HG03521 (cell line): Measurements from ENCODE around the gene SLC12A3.

Experiments used
- ATAC-seq: cut with Tn5 transposase; IDR thresholded peaks from one replicate; pipeline ENCODE4 v1.9.1; 2021; ENCODE audit warnings: mild to moderate bottlenecking, moderate library complexity; ENCODE audit not compliant: unreplicated experiment

SLC12A3 gene

DNA sequence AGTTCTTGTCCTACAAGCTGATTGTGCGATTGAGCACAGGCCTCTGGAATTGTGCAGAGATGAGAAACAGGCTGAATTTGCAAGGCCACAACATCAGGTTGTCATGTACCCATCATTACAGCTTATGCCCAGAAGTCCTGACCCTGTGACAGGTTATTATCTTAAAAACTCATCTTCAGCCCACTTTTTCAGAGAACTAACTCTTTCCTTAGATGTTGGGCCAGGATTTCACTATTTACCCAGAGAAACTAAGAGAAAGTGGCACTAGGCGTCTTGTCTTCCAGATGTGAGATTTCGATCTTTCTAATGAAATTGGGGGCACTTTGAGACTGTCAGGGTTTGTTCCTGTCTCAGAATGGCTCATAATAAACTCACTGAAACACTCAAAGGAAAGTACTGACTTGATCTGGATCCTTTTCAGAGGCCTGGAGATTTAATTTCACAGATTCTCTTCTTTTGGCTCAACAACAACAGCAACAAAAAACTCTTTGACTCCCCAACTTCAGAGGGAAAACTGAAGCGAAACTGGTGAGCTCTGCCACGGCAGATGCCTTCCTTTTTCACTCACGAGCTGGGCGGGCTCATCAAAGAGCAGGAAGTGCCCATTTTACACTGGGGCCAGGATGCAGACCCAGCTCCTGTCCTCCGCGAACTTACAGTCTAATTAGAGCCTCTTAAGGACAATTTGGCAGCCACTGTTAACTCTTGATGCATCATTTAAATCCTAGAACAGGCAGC lies 17.7 kb upstream of the SLC12A3 start:
- no peak for ATAC-seq

GRCh38 chr16:56848029-56848936 lies 16.7 kb upstream of the SLC12A3 start:
- no peak for ATAC-seq

DNA sequence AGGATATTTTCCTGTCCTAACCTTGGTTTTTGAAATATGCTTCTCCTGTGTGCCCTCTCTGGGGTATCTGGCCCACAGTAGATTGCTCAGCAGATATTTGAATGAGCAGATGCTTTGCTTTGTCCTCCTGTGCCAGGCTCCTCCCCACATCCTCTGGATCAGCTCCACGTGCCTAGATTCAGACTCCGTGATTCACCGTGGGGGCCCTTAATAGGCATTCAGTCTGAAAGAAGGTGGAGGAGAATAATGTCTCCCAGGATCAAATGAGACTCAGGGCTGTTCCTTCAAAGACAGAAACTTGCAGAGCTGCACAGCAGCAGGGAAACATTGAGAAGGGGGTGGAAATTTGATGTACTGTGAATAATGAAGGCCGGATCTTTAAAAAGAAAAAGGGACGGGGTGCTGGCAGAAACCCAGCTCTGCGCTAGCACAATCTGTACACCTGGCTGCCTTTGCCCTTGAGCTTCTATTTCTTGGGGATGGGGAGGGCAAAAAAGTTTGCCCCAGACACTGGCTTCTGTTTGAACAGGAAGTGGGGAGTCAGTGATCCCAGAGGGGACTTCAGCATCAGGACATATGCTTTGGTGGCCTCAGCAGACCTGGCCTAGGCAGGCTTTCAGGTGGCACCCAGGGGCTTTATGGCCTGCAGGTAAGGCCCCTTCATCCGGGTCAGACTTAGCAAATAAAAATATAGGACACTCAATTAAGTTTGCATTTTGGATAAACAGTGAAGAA lies 15.9 kb upstream of the SLC12A3 start:
- ATAC-seq = no peak

DNA sequence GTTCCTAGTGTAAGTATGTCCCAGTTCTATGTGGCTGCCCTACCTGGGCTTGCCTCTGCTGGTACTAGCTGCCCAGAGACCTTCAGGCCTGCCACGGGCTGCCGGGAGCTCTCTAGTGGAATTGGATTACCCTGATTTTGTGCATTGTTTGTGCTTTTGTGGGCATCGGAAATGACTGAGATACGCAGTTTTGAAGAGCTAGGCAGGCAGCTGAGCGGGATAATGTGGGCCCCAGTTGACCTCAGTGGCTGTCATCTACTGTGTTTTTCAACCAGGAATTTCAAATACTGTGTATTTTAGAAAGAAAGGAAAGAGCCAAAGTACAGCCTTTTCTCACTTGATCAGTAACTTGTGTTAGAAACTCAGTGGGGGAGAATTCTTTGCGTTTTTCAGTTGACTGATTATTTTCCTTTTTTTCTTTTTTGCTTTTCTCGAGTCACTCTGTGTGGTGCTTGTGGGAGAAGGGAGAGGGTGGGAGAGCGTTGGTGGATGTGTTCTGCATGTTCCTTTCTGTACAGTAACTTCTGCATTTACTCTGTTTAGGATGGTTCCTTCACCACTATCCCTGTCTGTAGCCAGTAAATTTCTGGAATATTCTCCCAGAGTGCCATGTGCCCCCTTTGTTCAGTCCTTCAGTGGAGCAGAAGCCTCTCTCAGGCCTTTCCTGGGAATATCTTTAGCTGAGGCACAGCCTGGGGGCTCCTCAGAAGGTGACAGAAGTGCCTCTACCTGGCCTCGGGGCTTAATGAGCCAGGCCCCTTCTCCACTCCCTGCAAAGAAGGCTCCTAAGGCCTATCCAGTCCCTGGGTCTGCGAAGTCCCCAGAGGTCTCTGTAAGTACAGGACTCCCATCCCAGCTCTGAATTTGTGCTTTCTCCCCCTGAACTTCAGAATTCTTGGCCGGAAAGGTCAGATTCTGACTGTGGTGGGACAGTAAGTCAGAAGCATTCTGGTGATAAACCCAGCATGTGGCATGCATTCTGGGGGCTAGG lies 15.0 kb upstream of the SLC12A3 start:
- ATAC-seq = no peak

- ATAC-seq = no peak
Measured at GRCh38 chr16:56851671-56852400, 13.2 kb upstream of the SLC12A3 start.

DNA sequence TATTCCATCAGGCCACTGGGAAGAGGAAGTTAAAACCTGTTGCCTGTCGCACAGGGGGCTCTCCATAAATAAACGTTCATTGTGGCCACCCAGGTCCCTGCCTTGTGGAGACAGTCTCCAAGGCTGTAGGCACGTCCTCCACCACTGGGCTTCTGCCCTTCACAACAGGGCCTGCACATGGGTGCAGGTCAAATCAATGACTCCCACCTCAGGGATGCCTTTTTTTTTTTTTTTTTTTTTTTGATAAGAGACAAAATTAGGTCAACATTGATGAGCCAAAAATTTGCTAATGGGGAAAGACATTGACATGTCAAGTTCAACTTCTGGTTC lies 12.6 kb upstream of the SLC12A3 start:
- no peak for ATAC-seq

- ATAC-seq = no peak
Measured at GRCh38 chr16:56852968-56853367, 12.0 kb upstream of the SLC12A3 start.

DNA sequence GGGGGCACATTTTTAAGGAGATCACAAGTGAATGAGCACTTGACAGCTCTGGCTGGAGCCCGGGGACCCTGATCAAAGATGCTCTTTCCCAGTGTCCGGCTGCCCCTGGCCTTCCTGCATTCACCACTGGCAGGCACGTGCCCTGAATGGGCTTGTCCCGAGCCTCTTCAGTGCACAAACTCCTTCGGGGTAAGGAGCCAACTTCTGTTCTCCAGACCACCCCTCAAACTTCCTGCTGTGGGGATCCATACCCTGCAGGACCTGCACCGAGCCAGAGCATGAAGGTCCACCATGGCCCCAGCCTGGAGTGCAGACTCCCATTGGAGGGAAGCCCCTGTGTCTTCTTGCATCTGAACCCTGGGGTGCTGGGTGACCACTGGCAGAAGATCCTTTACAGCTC lies 9.8 kb upstream of the SLC12A3 start:
- no peak for ATAC-seq

GRCh38 chr16:56855946-56856345 lies 9.1 kb upstream of the SLC12A3 start:
- ATAC-seq = no peak

- no peak for ATAC-seq
Measured at GRCh38 chr16:56856876-56857447, 8.0 kb upstream of the SLC12A3 start.

- ATAC-seq = no peak
Measured at GRCh38 chr16:56858374-56858773, 6.6 kb upstream of the SLC12A3 start.

- no peak for ATAC-seq
Measured at GRCh38 chr16:56859636-56860035, 5.4 kb upstream of the SLC12A3 start.

GRCh38 chr16:56860226-56861020 lies 4.6 kb upstream of the SLC12A3 start:
- peak; percentile 79 for ATAC-seq

DNA sequence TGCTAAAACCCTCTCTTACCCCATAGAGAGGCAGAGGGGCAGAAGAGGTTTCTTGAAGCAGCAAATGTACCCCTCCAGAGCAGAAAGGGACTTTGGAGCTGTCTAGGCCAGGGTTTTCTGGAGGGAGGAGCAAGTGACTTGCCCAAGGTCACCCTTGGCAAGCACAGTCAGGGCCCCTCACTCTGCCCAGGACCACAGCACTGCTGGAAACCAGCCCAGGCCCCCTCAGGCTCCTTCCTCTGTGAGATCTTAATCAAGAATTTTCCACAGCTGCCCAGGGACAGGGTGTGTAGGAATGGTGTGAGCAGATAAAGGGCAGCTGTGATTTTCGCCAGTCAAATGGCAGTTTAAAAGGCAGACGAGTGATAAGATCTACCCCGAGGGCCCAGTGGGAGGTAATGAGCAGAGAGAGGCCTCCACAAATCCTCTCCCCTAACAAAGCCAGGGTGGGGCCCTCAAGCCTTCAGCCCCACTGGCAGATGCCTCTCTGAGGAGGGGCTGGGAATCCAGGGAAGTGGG lies 3.9 kb upstream of the SLC12A3 start:
- ATAC-seq = no peak

GRCh38 chr16:56861756-56862155 lies 3.3 kb upstream of the SLC12A3 start:
- ATAC-seq = no peak

- no peak for ATAC-seq
Measured at GRCh38 chr16:56862776-56863175, 2.2 kb upstream of the SLC12A3 start.

DNA sequence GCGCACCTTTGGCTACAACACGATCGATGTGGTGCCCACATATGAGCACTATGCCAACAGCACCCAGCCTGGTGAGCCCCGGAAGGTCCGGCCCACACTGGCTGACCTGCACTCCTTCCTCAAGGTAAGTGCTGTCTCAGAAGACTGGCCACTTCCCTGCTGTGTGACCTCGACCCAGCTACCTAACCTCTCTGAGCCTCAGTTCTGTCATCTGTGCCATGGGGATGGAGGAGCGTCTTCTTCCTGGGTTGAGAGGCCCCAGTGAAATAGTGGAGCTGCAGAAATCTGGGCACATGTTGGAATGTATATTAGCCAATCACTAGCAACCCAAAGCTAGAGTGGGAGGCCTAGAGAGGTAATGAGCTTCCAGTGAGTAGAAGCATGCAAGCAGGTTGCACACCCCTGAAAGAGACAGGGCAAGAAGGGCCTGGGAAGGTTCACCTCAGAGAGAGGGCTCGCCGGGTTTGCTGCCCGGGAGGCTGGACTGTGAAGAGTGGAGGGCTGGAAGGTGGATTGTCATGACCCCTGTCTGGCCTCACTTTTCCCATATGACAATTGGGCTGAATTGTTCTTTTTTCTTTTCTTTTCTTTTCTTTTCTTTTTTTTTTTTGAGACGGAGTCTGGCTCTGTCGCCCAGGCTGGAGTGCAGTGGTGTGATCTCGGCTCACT lies 521 bp downstream of the SLC12A3 start:
- no peak for ATAC-seq
